Body of pancreas (tissue), 4 donors: ENCODE data around the gene SCYGR2. TPM values are rescaled to one million over a fixed set of nuclear protein-coding genes. Genes with fewer than 3 reads are reported as not detected.

Experiments used
- ATAC-seq: fragments of 150-250 bp; one replicate; pipeline ENCODE4 v1.9.1; 2016
- DNase-seq, 4 donors: peaks; one replicate each; pipeline ENCODE4 v3.0.0-alpha.2; 2019
- H3K27ac ChIP-seq, 4 donors: fragments of 200-600 bp; sonication (generic); 1 replicate in 3 of 4; 2 replicates in 1 of 4; pipeline versions ENCODE4 v1.5.1 to v1.6.1; 2016 to 2019; ENCODE audit warnings: mild to moderate bottlenecking in 1 of 4, mixed read lengths in 1 of 4, moderate library complexity in 1 of 4
- H3K27me3 ChIP-seq, 2 donors: fragments of 200-600 bp; sonication (generic); one replicate each; pipeline ENCODE4 v1.6.0; 2016; ENCODE audit warnings: mild to moderate bottlenecking in 1 of 2
- H3K36me3 ChIP-seq, 2 donors: fragments of 200-600 bp; sonication (generic); replicated peaks in 1 of 2; 2 replicates each; pipeline ENCODE4 v1.5.1; 2016; ENCODE audit warnings: low read depth in 2 of 2; ENCODE audit not compliant: insufficient read depth in 1 of 2
- H3K4me1 ChIP-seq: fragments of 200-600 bp; sonication (generic); one replicate; pipeline ENCODE4 v1.6.0; 2016
- H3K4me3 ChIP-seq, 2 donors: fragments of 200-600 bp; sonication (generic); 1 replicate in 1 of 2; 2 replicates in 1 of 2; pipeline ENCODE4 v1.5.1; 2016 to 2019
- H3K9me3 ChIP-seq, 3 donors: fragments of 200-600 bp; sonication (generic); 1 replicate in 2 of 3; 2 replicates in 1 of 3; pipeline ENCODE4 v1.5.1; 2016
- CTCF ChIP-seq, 7 experiments: fragments of 450-650 bp in 4 of 7; fragments of 200-600 bp in 3 of 7; sonication (generic) in 3 of 7; IDR thresholded peaks; one replicate each; pipeline ENCODE4 v1.5.1; 2016 to 2019; ENCODE audit warnings: antibody characterized with exemption in 7 of 7
- POLR2A ChIP-seq, 3 donors: fragments of 450-650 bp; IDR thresholded peaks; one replicate each; pipeline ENCODE4 v1.6.1; 2016; ENCODE audit warnings: antibody characterized with exemption in 3 of 3, mild to moderate bottlenecking in 2 of 3
- WGBS, 2 donors: methylation state at CpG; one replicate each; pipeline ENCODE4 v1.1.5; 2017; 5-methylcytosine and 5-hydroxymethylcytosine counted together
- intact Hi-C: fragments of 100-400 bp; cut with DNase I; formaldehyde crosslinking; loops from one replicate; pipeline ENCODE4 v1.15.1; 2023
- total RNA-seq, 2 donors: library from RNA; depleted of rRNA; stranded (reverse); fragments of >200 nt; gene quantifications; one replicate each; pipeline ENCODE4 v1.1.0, GENCODE V29; 2016

The SCYGR2 gene
- total RNA-seq, 2 donors from 2014 or later, result not detected

GRCh38 chr2:227578642-227579041 lies 20.1 kb upstream of the SCYGR2 start:
- ATAC-seq (no peak), DNase-seq (no peak)
- H3K9me3 ChIP-seq, result peaks cover 0 to 13% (median 0%) of the 10 kb centered on the region in 3 donors
- H3K27me3 ChIP-seq, result no peaks in the 10 kb centered on the region
- no peaks in the 10 kb centered on the region for H3K4me1 ChIP-seq
- H3K27ac ChIP-seq, result no peak overlapping the region
- H3K4me3 ChIP-seq, result no peak overlapping the region
- no peaks in the 10 kb centered on the region for H3K36me3 ChIP-seq
- intact Hi-C loops, result no loop called here
- WGBS, 2 donors, result 38 to 60% methylated on average over 2 of the region's 2 CpGs
- TF ChIP-seq CTCF (IDR thresholded peaks at IDR 0.05) (no peak), POLR2A (IDR thresholded peaks at IDR 0.05) (no peak)

GRCh38 chr2:227579791-227580190 lies 18.9 kb upstream of the SCYGR2 start:
- H3K36me3 ChIP-seq, result no peaks in the 10 kb centered on the region
- ATAC-seq (no peak), DNase-seq (no peak)
- no peak overlapping the region for H3K27ac ChIP-seq
- intact Hi-C loops, result no loop called here
- H3K27me3 ChIP-seq, result no peaks in the 10 kb centered on the region
- no peak for TF ChIP-seq CTCF (IDR thresholded peaks at IDR 0.05)
- TF ChIP-seq POLR2A (IDR thresholded peaks at IDR 0.05), result no peak
- no peaks in the 10 kb centered on the region for H3K4me1 ChIP-seq
- WGBS, 2 donors, result 95 to 100% methylated on average over 1 of the region's 1 CpG
- peaks cover 0 to 13% (median 0%) of the 10 kb centered on the region in 3 donors for H3K9me3 ChIP-seq
- no peak overlapping the region for H3K4me3 ChIP-seq

GRCh38 chr2:227582369-227582768 lies 16.3 kb upstream of the SCYGR2 start:
- Histone ChIP-seq H3K27ac (no peak overlapping the region), H3K9me3 (peaks cover 0 to 13% (median 0%) of the 10 kb centered on the region in 3 donors), H3K4me3 (no peak overlapping the region), H3K4me1 (no peaks in the 10 kb centered on the region), H3K27me3 (no peaks in the 10 kb centered on the region), H3K36me3 (no peaks in the 10 kb centered on the region)
- ATAC-seq (no peak), DNase-seq (no peak)
- TF ChIP-seq CTCF (IDR thresholded peaks at IDR 0.05) (no peak), POLR2A (IDR thresholded peaks at IDR 0.05) (no peak)
- intact Hi-C loops, result no loop called here

- ATAC-seq (no peak), DNase-seq (no peak)
- Histone ChIP-seq H3K27ac (no peak overlapping the region), H3K4me3 (no peak overlapping the region), H3K36me3 (no peaks in the 10 kb centered on the region), H3K4me1 (no peaks in the 10 kb centered on the region), H3K27me3 (no peaks in the 10 kb centered on the region), H3K9me3 (no peaks in the 10 kb centered on the region)
- intact Hi-C loops, result no loop called here
- 68 to 80% methylated on average over 1 of the region's 1 CpG for WGBS, 2 donors
- TF ChIP-seq POLR2A (IDR thresholded peaks at IDR 0.05) (no peak), CTCF (IDR thresholded peaks at IDR 0.05) (no peak)
These were observed 5.9 kb upstream of the SCYGR2 start for GRCh38 chr2:227592694-227593387.

- intact Hi-C loops, result no loop called here
- H3K4me1 ChIP-seq, result no peaks in the 10 kb centered on the region
- WGBS, 2 donors, result 44 to 49% methylated on average over 4 of the region's 4 CpGs
- H3K36me3 ChIP-seq, result no peaks in the 10 kb centered on the region
- DNase-seq (no peak), ATAC-seq (no peak)
- TF ChIP-seq POLR2A (IDR thresholded peaks at IDR 0.05) (no peak), CTCF (IDR thresholded peaks at IDR 0.05) (no peak)
- no peaks in the 10 kb centered on the region for H3K9me3 ChIP-seq
- H3K4me3 ChIP-seq, result no peak overlapping the region
- no peaks in the 10 kb centered on the region for H3K27me3 ChIP-seq
- H3K27ac ChIP-seq, result no peak overlapping the region
These were observed 2.9 kb upstream of the SCYGR2 start for GRCh38 chr2:227595797-227596196.
